SU-DHL-6 (cell line): ENCODE data around the gene DEPDC1B.
"Not testable (repeated sequence)": the region's sequence is repeated elsewhere in the genome, so short reads cannot be mapped to it uniquely, and the experiment has no call there.

Experiments used
- H2AFZ ChIP-seq: fragments of 200-600 bp; sonication (generic); 2 replicates; pipeline ENCODE4 v1.6.1; 2014; ENCODE audit warnings: low read depth, mild to moderate bottlenecking, moderate library complexity, mixed read lengths, antibody characterized with exemption, low read length; ENCODE audit not compliant: severe bottlenecking
- H3F3A ChIP-seq: fragments of 200-600 bp; shearing (Covaris generic); 2 replicates; pipeline ENCODE4 v1.6.0; 2016; ENCODE audit warnings: antibody characterized with exemption, mild to moderate bottlenecking; ENCODE audit not compliant: insufficient read depth
- H3K27ac ChIP-seq: fragments of 200-600 bp; sonication (generic); 2 replicates; pipeline ENCODE4 v1.5.1; 2016; ENCODE audit warnings: low read depth, mild to moderate bottlenecking, low read length, moderate library complexity, mixed read lengths
- H3K27me3 ChIP-seq: fragments of 200-600 bp; sonication (generic), shearing (Covaris generic); 2 replicates; pipeline ENCODE4 v1.6.0; 2014; ENCODE audit warnings: mild to moderate bottlenecking, low read length
- H3K36me3 ChIP-seq: fragments of 200-600 bp; sonication (generic); 2 replicates; pipeline ENCODE4 v1.6.1; 2014; ENCODE audit warnings: mild to moderate bottlenecking, low read length, mixed read lengths
- H3K4me2 ChIP-seq: fragments of 300-600, 200-600 bp; shearing (Covaris generic), sonication (generic); 2 replicates; pipeline ENCODE4 v1.6.0; 2014; ENCODE audit warnings: low read length, low read depth, mild to moderate bottlenecking; ENCODE audit not compliant: poor library complexity, severe bottlenecking
- H3K4me3 ChIP-seq: fragments of 200-600 bp; sonication (generic); 2 replicates; pipeline ENCODE4 v1.5.1; 2014; ENCODE audit warnings: antibody characterized with exemption, low read length, mild to moderate bottlenecking, mixed read lengths; ENCODE audit not compliant: insufficient read depth, poor library complexity, severe bottlenecking
- H3K79me2 ChIP-seq: fragments of 200-600 bp; sonication (generic); 2 replicates; pipeline ENCODE4 v1.6.1; 2014; ENCODE audit warnings: mild to moderate bottlenecking, low read length, moderate library complexity; ENCODE audit not compliant: insufficient read depth
- H3K9ac ChIP-seq: fragments of 200-600 bp; sonication (generic); 2 replicates; pipeline ENCODE4 v1.7.0; 2014; ENCODE audit warnings: mild to moderate bottlenecking, low read length
- H3K9me2 ChIP-seq: fragments of 200-600 bp; sonication (generic); replicated peaks from 2 replicates; pipeline ENCODE4 v1.6.1; 2014; ENCODE audit warnings: low read length; ENCODE audit not compliant: insufficient read depth
- H3K9me3 ChIP-seq: fragments of 200-600 bp; sonication (generic); 2 replicates; pipeline ENCODE4 v1.6.1; 2014; ENCODE audit warnings: low read length, mixed read lengths; ENCODE audit not compliant: insufficient read depth
- H4K20me1 ChIP-seq: fragments of 200-600 bp; sonication (generic); 2 replicates; pipeline ENCODE4 v1.6.1; 2014; ENCODE audit warnings: low read depth, mild to moderate bottlenecking, antibody characterized with exemption, low read length, moderate library complexity, mixed read lengths
- EZH2phosphoT487 ChIP-seq: fragments of 200-600 bp; sonication (generic), shearing (Covaris generic); conservative IDR thresholded peaks from 2 replicates; pipeline ENCODE4 v1.6.1; 2018; ENCODE audit warnings: mild to moderate bottlenecking, antibody characterized with exemption, low read length, moderate library complexity, mixed read lengths
- TF ChIP-seq, protein P1 (sequence below): fragments of 200-600 bp; sonication (generic); IDR thresholded peaks from one replicate; pipeline ENCODE4 v1.5.1; 2017; ENCODE audit warnings: antibody characterized with exemption, mild to moderate bottlenecking, low read length, moderate library complexity; ENCODE audit not compliant: insufficient read depth, poor library complexity, severe bottlenecking

The DEPDC1B gene

GRCh38 chr5:60590172-60590571 is 109.8 kb downstream of the DEPDC1B start:
- Histone ChIP-seq H3K36me3 (no peaks in the 10 kb centered on the region; the same call in 1 of the 2 replicates), H3K4me3 (no peak overlapping the region), H3F3A (no peaks in the 10 kb centered on the region), H3K9ac (no peak overlapping the region), H4K20me1 (no peaks in the 10 kb centered on the region), H3K9me3 (no peaks in the 10 kb centered on the region), H2AFZ (no peak overlapping the region), H3K79me2 (no peaks in the 10 kb centered on the region), H3K4me2 (no peak overlapping the region), H3K27me3 (no peaks in the 10 kb centered on the region), H3K9me2 (no peaks in the 10 kb centered on the region), H3K27ac (no peak overlapping the region)
- TF ChIP-seq EZH2phosphoT487, result no peak
- TF ChIP-seq, protein P1, sequence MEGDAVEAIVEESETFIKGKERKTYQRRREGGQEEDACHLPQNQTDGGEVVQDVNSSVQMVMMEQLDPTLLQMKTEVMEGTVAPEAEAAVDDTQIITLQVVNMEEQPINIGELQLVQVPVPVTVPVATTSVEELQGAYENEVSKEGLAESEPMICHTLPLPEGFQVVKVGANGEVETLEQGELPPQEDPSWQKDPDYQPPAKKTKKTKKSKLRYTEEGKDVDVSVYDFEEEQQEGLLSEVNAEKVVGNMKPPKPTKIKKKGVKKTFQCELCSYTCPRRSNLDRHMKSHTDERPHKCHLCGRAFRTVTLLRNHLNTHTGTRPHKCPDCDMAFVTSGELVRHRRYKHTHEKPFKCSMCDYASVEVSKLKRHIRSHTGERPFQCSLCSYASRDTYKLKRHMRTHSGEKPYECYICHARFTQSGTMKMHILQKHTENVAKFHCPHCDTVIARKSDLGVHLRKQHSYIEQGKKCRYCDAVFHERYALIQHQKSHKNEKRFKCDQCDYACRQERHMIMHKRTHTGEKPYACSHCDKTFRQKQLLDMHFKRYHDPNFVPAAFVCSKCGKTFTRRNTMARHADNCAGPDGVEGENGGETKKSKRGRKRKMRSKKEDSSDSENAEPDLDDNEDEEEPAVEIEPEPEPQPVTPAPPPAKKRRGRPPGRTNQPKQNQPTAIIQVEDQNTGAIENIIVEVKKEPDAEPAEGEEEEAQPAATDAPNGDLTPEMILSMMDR, result no peak

DNA sequence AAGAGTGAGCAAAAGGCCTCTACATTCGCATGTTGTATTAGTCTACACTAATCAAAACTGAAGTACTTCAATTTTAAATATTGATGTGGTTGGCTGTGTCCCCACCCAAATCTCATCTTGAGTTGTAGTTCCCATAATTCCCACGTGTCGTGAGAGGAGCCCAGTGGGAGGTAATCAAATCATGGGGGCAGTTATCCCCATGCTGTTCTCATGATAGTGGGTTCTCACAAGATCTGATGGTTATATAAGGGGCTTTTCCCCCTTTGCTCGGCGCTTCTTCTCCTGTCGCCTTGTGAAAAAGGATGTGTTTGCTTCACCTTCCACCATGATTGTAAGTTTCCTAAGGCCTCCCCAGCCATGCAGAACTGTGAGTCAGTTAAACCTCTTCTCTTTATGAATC is 112.7 kb downstream of the DEPDC1B start:
- not testable (repeated sequence) for H3K27ac ChIP-seq, H3K79me2 ChIP-seq, H3K4me3 ChIP-seq, H3K36me3 ChIP-seq, H3F3A ChIP-seq, H3K4me2 ChIP-seq, H3K27me3 ChIP-seq, H3K9me2 ChIP-seq, H3K9me3 ChIP-seq, H2AFZ ChIP-seq, H3K9ac ChIP-seq, H4K20me1 ChIP-seq

DNA sequence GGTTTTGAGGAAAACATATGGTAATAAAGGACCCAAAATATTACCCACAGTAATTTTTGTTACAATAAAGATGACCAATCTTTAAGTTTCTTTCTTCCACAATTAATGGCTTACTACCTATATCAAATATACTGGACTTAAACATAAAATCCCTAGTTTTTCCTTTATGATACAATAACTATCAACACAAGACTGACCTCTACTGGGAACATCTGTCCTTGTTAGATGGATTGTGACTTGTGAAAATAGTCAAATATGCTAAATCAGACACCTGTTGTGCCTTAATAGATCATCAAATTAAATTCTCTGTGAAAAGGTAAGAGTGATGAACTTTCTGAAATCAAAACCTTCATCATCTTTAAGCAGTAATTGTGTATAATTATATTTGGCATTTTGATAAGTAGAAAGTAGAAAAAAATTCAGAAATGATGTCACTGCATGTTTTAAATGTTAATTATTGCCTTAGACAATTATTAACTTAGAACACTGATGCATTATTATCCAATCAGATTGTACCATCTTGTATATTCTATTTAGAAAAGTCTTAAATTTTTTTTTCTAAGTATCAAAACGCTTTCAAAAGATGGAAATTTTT is 113.6 kb downstream of the DEPDC1B start:
- Histone ChIP-seq H3K9ac (no peak overlapping the region), H3K4me2 (no peak overlapping the region), H3K36me3 (no peaks in the 10 kb centered on the region; the same call in 1 of the 2 replicates), H3K27me3 (no peaks in the 10 kb centered on the region), H3F3A (no peaks in the 10 kb centered on the region), H3K9me3 (no peaks in the 10 kb centered on the region), H4K20me1 (no peaks in the 10 kb centered on the region), H3K9me2 (no peaks in the 10 kb centered on the region), H3K27ac (no peak overlapping the region), H2AFZ (no peak overlapping the region), H3K79me2 (no peaks in the 10 kb centered on the region), H3K4me3 (no peak overlapping the region)
- TF ChIP-seq, protein P1, result no peak
- no peak for TF ChIP-seq EZH2phosphoT487

GRCh38 chr5:60585618-60586017 is 114.3 kb downstream of the DEPDC1B start:
- H3K79me2 ChIP-seq, result no peaks in the 10 kb centered on the region
- H3K9me3 ChIP-seq, result no peaks in the 10 kb centered on the region
- H3K27me3 ChIP-seq, result no peaks in the 10 kb centered on the region
- H3F3A ChIP-seq, result no peaks in the 10 kb centered on the region
- no peak overlapping the region for H3K4me2 ChIP-seq
- no peak overlapping the region for H3K27ac ChIP-seq
- TF ChIP-seq EZH2phosphoT487, result no peak
- TF ChIP-seq, protein P1, result no peak
- H3K9ac ChIP-seq, result no peak overlapping the region
- no peak overlapping the region for H3K4me3 ChIP-seq
- H3K36me3 ChIP-seq, result no peaks in the 10 kb centered on the region; the same call in 1 of the 2 replicates
- H4K20me1 ChIP-seq, result no peaks in the 10 kb centered on the region
- no peak overlapping the region for H2AFZ ChIP-seq
- no peaks in the 10 kb centered on the region for H3K9me2 ChIP-seq
